OCI-LY3 (cell line): ENCODE results near the gene FCHSD2.

ENCODE experiments used
- H2AFZ ChIP-seq: fragments of 200-600, 300-600 bp; shearing (Covaris generic); 2 replicates; pipeline ENCODE4 v1.6.0; 2014; ENCODE audit warnings: antibody characterized with exemption, low read depth, low read length
- H3K27ac ChIP-seq: fragments of 200-600, 300-600 bp; sonication (generic); 2 replicates; pipeline ENCODE4 v1.5.1; 2014; ENCODE audit warnings: mild to moderate bottlenecking, low read length, moderate library complexity, mixed read lengths
- H3K27me3 ChIP-seq: fragments of 200-600, 300-600 bp; sonication (generic); 2 replicates; pipeline ENCODE4 v1.6.1; 2014; ENCODE audit warnings: low read depth, low read length, mixed read lengths
- H3K36me3 ChIP-seq: fragments of 200-600, 300-600 bp; sonication (generic); replicated peaks from 2 replicates; pipeline ENCODE3; 2014; ENCODE audit warnings: low read depth, low read length, mixed read lengths
- H3K4me1 ChIP-seq: fragments of 300-600, 200-600 bp; sonication (generic); 2 replicates; pipeline ENCODE4 v1.6.1; 2014; ENCODE audit warnings: low read length, mixed read lengths
- H3K4me2 ChIP-seq: fragments of 200-600, 300-600 bp; sonication (generic); 2 replicates; pipeline ENCODE4 v1.6.1; 2014; ENCODE audit warnings: low read length, mixed read lengths
- H3K4me3 ChIP-seq: fragments of 300-600, 200-600 bp; sonication (generic); 2 replicates; pipeline ENCODE4 v1.5.1; 2014; ENCODE audit warnings: antibody characterized with exemption, mild to moderate bottlenecking, low read length, moderate library complexity
- H3K79me2 ChIP-seq: fragments of 300-600, 200-600 bp; shearing (Covaris generic); 2 replicates; pipeline ENCODE4 v1.6.1; 2014; ENCODE audit warnings: mild to moderate bottlenecking, low read length, mixed read lengths
- H3K9ac ChIP-seq: fragments of 300-600, 200-600 bp; shearing (Covaris generic); 2 replicates; pipeline ENCODE4 v1.6.0; 2014; ENCODE audit warnings: mild to moderate bottlenecking, low read length, moderate library complexity
- H3K9me3 ChIP-seq: fragments of 200-600, 300-600 bp; shearing (Covaris generic); 2 replicates; pipeline ENCODE4 v1.6.1; 2014; ENCODE audit warnings: low read length, mixed read lengths; ENCODE audit not compliant: insufficient read depth
- H4K20me1 ChIP-seq: fragments of 200-600, 300-600 bp; sonication (generic); 2 replicates; pipeline ENCODE4 v1.6.1; 2016; ENCODE audit warnings: low read length, mixed read lengths; ENCODE audit not compliant: insufficient read depth
- CTCF ChIP-seq: fragments of 200-600, 300-600 bp; sonication (generic); IDR thresholded peaks from 2 replicates; pipeline ENCODE4 v1.5.1; 2014; ENCODE audit warnings: antibody characterized with exemption, low read length, low read depth
- EZH2phosphoT487 ChIP-seq: fragments of 200-600 bp; shearing (Covaris generic); IDR thresholded peaks from 2 replicates; pipeline ENCODE4 v1.6.1; 2018; ENCODE audit warnings: antibody characterized with exemption, mixed run types, low read depth

FCHSD2 gene

DNA sequence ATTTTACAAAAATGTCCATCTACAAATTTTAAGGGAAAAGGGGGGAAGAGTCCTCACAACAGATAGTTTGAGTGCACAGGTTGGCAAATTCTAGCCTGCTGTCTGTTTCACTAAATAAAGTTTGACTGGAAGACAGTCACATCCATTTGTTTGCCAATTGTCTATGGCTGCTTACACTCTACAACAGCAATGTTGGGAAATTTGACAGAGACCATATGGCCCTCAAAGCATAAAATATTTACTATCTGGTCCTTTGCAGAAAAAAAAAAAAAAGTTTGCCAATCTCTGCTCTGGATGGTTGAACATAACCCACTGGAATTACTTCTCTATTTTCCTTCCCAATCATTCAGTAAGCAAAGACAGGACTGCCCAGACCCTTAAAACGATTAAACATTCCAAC lies 88.2 kb downstream of the FCHSD2 start:
- Histone ChIP-seq H3K9ac (no peak overlapping the region), H3K4me2 (no peak overlapping the region), H3K27me3 (no peaks in the 10 kb centered on the region), H3K9me3 (no peaks in the 10 kb centered on the region), H4K20me1 (peaks cover 88% of the 10 kb centered on the region), H3K4me1 (peaks cover 72% of the 10 kb centered on the region), H3K79me2 (peaks cover 98% of the 10 kb centered on the region), H3K27ac (no peak overlapping the region), H3K36me3 (peaks cover 32% of the 10 kb centered on the region), H3K4me3 (no peak overlapping the region), H2AFZ (no peak overlapping the region)
- no peak for TF ChIP-seq CTCF
- no peak for TF ChIP-seq EZH2phosphoT487

GRCh38 chr11:73048446-73048845 lies 93.7 kb downstream of the FCHSD2 start:
- Histone ChIP-seq H3K9ac (peak overlapping the region; percentile 28), H3K36me3 (peaks cover 17% of the 10 kb centered on the region), H3K27ac (peak overlapping the region; percentile 87), H3K4me1 (peaks cover 56% of the 10 kb centered on the region), H4K20me1 (peaks cover 78% of the 10 kb centered on the region), H3K9me3 (no peaks in the 10 kb centered on the region), H3K4me3 (peak overlapping the region; percentile 62), H2AFZ (no peak overlapping the region), H3K27me3 (no peaks in the 10 kb centered on the region), H3K4me2 (peak overlapping the region; percentile 71), H3K79me2 (peaks cover 95% of the 10 kb centered on the region)
- TF ChIP-seq EZH2phosphoT487 (no peak), CTCF (no peak)

DNA sequence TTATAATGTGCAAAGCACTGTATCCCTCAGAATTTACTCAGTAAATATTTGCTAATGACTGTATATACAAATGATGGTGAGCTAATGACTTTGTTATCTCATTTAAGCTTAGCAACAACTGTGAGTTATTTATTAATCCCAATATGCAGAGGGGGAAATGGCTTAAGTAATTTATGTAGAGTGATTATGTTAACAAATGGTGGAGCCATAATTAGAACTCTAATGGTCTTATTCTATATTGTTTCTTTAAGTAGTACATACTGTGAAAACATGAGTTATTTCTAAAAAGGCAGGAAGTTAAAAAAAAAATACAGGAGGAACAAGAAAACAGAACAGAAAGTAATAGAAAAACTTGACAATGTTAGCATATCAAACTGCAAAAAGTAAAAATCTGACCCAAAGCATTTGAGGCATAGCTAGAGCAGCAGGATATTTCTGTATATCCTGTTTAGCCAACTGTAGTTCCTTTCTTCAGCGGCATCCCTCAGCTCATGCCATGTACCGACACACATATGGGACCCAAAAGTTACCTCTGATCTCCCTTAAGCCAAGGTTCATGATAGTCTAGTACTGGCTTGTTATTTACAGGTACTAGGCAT lies 94.2 kb downstream of the FCHSD2 start:
- Histone ChIP-seq H3K27ac (peak overlapping the region; percentile 87), H3K4me3 (peak overlapping the region; percentile 62), H3K79me2 (peaks cover 95% of the 10 kb centered on the region), H2AFZ (no peak overlapping the region), H3K4me1 (peaks cover 56% of the 10 kb centered on the region), H3K9ac (peak overlapping the region; percentile 28), H3K27me3 (no peaks in the 10 kb centered on the region), H3K9me3 (no peaks in the 10 kb centered on the region), H4K20me1 (peaks cover 80% of the 10 kb centered on the region), H3K4me2 (peak overlapping the region; percentile 71), H3K36me3 (peaks cover 19% of the 10 kb centered on the region)
- no peak for TF ChIP-seq EZH2phosphoT487
- TF ChIP-seq CTCF = no peak

DNA sequence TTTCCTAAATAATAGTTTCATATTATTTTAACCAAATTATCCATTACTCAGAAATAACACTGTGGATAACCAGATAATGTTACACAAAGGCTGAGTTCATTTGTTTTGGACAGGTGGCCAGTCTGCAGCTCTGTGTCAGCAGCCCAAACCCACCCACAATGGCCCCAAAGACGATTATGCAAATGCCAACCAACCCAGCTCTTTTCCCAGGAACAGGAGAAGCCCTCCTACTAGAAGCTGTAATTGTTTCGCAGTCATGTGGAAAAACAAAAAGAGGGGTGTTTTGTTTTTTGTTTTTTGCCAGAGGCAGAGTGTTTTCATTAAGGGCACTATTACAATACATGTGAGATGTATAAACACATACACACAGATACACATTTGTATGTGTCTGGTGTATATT lies 102.1 kb downstream of the FCHSD2 start:
- Histone ChIP-seq H3K36me3 (peaks cover 75% of the 10 kb centered on the region), H3K27ac (no peak overlapping the region), H3K4me3 (no peak overlapping the region), H2AFZ (no peak overlapping the region), H3K9me3 (no peaks in the 10 kb centered on the region), H4K20me1 (peaks cover 82% of the 10 kb centered on the region), H3K4me1 (no peaks in the 10 kb centered on the region), H3K79me2 (peaks cover 97% of the 10 kb centered on the region), H3K9ac (no peak overlapping the region), H3K27me3 (no peaks in the 10 kb centered on the region), H3K4me2 (no peak overlapping the region)
- no peak for TF ChIP-seq EZH2phosphoT487
- no peak for TF ChIP-seq CTCF
